NCI-H82 (cell line): ENCODE results near the gene CORIN.

Experiments
- DNase-seq: peaks from one replicate; lab custom pipeline; 2025; lab: John Stamatoyannopoulos, UW

The CORIN gene, protein sequence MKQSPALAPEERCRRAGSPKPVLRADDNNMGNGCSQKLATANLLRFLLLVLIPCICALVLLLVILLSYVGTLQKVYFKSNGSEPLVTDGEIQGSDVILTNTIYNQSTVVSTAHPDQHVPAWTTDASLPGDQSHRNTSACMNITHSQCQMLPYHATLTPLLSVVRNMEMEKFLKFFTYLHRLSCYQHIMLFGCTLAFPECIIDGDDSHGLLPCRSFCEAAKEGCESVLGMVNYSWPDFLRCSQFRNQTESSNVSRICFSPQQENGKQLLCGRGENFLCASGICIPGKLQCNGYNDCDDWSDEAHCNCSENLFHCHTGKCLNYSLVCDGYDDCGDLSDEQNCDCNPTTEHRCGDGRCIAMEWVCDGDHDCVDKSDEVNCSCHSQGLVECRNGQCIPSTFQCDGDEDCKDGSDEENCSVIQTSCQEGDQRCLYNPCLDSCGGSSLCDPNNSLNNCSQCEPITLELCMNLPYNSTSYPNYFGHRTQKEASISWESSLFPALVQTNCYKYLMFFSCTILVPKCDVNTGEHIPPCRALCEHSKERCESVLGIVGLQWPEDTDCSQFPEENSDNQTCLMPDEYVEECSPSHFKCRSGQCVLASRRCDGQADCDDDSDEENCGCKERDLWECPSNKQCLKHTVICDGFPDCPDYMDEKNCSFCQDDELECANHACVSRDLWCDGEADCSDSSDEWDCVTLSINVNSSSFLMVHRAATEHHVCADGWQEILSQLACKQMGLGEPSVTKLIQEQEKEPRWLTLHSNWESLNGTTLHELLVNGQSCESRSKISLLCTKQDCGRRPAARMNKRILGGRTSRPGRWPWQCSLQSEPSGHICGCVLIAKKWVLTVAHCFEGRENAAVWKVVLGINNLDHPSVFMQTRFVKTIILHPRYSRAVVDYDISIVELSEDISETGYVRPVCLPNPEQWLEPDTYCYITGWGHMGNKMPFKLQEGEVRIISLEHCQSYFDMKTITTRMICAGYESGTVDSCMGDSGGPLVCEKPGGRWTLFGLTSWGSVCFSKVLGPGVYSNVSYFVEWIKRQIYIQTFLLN

DNA sequence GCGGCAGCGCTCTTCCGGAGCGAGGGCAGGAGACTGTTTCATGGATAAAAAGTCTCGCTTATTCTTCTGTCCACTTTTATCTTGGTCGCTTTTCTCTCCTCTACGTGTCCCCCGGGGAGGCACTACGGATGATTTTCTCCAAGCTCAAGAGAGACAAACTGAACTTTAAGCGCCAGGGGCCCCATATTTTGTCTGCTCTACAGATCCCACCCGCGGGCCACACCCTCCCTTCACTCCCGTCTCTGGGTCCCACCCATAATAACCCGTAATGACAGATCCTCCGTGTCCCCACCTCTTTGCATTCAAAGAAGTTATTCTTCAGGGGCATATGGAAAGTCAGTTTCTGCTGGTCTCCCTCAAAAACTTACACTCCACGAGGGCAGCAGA, at the start of gene CORIN:
CORIN (minus strand) TSS at position 160 of the 387 bp plus-strand sequence; CDS start at position 42, 118 bp downstream.
- DNase-seq, result peak; percentile 18

DNA sequence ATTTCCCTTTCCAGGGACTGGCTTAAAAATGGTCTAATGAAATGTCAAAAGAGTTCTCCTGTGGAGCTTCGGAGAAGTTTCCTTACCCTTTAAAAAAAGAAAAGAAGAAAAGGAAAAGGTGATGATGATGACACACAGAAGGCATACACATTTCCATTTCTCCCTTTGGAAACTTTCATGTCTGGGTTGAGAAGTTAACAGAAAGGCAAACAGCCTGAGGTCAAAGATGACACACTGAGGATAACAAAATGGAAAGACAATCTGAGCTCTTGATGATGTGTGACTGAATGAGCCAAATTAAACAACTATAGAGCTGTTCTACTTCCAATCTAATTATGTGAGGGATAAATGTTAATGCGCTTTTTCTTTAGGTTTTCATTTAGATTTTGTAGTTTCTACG, 44.4 kb upstream of the CORIN start:
- no peak for DNase-seq

DNA sequence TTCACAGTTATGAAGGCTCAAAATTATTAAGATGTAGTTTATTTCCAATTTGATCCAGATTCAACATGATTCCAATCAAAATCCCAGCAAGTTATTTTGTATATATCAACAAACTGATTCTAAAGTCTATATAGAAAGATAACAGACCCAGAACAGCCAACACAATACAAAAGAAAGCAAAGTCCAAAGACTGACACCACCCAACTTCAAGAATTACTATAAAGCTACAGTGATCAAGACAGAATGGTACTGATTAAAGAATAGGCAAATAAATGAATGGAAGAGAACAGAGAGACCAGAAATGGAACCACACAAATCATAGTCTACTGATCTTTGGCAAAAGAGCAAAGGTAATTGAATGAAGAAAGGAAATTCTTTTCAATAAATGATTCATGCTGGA, 41.6 kb upstream of the CORIN start:
- DNase-seq, result no peak

DNA sequence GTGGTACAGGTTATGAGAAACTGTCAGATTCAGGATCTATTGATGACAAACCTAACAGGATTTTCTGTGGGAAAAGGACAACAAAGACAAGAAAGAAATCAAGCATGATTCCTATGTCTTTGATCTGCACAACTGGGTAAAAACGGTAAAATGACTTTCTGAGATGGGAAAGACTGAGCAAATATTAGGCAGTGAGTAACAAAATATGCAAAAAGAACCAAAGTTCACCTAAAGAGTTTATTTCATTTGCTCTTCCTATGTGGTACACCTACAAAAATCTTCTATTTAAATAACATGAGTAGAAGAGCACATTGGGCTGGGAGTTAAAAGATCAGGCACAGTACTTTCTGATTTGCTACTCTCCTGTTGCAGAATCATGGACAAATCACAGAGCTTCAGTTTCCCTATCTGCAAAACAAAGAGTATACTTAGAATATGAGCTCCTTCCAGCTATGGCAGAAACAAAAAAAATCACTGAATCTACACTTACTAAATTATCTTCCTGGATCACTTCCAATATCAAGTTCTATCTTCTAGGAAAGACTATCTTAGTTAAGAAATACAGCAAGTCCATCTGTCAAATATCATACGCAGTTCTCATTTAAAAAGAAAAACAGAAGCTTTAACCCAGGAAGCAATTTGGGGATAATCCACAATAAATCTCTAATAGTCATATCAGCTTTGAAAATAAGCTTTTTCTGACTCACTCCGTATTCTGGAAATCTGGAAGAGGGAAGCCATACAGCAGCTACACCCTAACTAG, 39.1 kb upstream of the CORIN start:
- no peak for DNase-seq

DNA sequence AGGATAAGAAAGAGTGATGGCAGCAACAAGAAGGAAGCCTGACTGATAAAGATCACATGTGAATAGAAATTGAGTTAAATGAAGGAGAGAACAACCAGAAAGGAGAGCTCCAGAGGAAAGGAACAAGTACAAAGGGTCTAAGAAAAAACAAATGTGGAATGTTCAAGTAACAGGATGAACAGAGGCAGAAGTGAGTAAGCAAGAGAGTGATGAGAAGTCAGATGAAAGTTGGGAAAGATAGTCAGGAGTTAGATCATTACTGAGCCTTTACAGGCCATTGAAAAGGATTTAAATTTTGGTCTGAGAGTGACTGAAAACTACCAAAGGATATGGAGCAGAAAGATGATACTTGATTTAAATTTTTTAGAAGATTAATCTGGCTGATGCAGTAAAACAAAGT, 38.4 kb upstream of the CORIN start:
- no peak for DNase-seq

DNA sequence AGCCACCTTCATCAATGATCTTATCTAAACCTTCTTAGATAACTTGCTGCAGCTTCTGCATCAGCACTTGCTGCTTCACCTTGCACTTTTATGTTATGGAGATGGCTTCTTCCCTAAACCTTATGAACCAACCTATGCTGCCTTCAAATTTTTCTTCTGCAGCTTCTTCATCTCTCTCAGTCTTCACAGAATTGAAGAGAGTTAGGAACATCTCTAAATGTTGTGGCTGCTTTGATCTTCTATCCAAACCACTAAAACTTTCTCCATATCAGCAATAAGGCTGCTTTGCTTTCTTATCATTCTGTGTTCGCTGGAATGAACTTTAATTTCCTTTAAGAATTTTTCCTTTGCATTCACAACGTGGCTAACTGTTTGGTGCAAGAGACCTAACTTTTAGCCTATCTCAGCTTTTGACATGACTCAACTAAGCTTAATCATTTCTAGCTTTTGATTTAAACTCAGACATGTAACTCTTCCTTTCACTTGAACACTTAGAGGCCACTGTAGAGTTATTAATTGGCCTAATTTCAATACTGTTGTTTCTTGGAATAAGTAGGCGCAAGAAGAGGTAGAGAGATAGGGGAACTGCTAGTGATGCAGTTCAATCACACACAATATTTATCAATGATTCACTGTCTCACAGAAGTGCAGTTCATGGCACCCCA, 36.1 kb upstream of the CORIN start:
- no peak for DNase-seq

DNA sequence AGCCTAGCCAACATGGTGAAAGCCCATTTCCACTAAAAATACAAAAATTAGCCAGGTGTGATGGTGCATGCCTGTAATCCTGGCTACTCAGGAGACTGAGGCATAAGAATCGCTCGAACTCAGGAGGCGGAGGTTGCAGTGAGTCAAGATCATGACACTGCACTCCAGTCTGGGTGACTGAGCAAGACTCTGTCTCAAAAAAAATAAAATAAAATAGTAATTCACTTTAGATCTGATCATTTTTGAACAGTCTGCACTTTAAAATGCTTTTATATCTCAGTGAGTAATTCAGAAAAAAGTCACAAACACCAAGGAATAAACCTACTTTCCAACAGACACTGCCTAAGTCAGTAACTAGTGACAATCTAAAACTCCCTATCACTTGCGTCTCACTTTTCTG, 25.6 kb upstream of the CORIN start:
- DNase-seq, result no peak

DNA sequence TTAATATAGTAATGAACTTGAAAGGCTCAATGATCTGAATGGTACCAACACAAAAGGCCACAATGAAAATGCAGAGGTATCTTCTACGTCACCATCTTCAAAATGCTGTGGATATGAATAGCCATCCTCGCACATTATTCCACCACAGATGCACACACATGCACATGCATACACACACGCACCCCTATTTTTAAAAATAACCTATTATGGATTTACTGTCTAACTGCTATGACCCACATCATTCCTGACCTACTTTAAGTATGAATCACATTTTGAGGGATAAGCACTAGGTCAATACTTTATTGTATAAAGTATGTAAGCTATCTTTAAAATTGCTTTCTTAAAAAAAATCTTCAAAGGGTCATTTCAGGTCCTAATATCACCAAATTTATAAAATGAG, 24.4 kb upstream of the CORIN start:
- no peak for DNase-seq

DNA sequence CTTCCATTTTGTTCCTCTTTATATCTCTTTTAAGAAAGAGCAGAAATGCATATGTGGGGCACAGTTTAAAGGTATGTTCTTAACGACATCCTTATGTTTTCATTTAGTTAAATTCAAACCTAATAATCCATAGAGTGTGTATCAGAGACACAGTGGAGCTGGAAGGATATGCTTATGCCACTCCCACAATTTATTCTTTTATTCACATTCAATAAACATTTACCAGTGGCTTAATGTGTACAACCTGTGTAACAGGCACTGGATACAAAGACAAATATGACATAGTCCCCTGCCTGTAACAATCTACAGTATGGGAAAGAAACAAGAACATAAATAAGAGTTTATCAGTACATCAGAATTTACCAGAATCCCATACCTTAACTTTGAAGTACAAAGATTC, 22.4 kb upstream of the CORIN start:
- DNase-seq, result no peak

DNA sequence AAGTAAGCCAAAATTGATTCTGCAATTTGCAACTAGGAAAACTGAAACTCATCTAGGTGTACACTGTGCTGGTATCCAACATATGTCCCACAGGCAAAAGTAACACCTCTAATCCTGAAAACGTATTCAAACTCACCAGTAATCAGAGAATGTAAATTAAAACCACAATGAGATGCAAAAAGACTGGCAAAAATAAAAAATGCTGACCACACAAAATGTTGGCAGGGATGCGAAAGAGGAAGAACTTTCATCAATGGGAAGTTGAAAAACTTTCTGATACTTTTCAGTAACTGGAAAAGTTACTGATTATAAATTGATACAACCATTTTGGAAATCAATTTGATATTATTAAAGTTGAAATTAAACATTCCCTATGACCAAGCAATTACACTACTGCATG, 20.1 kb upstream of the CORIN start:
- no peak for DNase-seq

DNA sequence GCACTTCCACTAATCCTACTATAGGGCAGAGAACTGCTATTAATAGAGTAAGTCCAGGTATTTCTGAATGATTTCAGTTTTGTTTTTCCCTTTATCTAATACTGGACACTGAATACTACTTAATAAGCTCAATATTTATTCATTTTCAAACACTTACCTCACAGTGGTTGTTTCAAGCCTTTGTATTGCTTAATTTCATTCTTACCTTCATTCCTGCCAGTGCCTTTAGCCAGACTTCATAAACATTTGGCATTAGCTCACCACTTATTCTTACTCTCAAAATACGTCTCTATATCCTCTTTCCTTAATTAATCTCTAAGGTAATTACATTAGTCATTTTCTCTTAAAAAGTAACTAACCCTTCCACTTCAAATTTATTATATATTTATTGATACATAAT, 18.8 kb upstream of the CORIN start:
- no peak for DNase-seq

DNA sequence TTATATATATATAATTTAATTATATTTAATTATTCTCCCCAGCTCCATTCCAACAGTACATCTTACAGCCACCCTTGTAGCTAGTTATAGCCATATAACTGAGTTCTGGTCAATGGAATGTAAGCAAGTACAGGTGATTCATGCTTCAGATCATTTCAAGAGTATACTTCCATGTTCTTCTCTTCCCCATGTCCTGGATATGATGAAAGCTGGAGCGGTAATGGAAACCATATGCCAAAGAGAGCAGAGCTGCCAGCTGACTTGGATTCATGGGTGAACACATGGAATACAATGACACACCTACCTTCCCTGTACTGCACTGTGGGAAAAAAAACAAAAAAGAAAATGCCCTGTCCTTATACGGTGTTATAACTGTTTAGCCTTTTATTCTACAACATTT, 17.5 kb upstream of the CORIN start:
- DNase-seq, result no peak

DNA sequence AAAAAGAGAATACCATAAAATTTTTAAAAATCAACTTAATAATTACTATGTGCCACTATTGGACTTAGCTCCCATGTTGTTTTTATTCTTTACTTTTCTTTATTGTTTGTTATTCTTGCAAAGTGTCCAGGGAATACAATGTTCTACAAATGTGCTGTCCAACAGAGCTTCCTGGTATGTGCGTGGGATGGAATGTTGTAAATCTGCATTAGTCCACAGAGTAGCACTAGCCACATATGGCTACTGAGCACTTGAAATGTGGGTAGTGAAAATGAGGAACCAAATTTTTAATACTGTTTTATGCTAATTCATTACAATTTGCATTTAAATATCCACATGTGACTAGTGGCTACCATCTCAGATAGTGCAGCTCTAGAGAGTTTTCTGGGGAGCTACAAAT, 14.3 kb upstream of the CORIN start:
- DNase-seq, result no peak

DNA sequence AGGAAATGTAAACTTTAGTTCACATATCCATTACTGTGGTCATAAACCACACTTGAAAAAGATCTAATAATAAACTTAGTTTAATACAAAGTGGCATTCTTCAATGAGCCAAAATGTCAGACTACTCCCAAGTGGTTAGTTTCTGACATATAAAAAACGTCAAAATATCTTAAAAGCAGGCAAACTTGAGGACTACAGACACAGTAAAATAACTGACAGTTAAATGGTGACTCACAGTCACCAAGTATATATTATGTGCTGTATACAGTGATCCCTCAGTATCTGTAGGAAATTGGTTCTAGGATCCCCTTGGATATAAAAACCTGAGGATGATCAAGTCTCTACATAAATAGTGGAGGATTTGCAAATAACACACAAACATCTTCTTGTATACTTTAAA, 11.6 kb upstream of the CORIN start:
- DNase-seq, result no peak

DNA sequence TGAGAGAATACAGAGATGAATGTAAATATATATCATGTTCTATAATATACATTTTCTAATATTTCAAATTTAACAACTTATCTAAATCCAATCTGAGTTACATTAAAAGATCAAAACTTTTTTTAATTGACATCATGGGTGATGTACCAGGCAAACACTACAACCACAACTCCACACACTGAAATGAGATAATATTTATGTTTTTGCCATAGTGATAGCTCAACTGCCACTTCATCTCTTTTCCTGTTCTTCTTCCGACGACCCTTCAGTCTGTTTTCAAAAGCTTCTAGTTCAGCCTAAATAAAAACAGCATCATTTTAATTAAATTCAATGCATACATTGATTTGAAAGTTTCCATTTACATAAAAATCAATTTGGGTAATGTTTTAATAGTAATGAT, 10.2 kb upstream of the CORIN start:
- no peak for DNase-seq

DNA sequence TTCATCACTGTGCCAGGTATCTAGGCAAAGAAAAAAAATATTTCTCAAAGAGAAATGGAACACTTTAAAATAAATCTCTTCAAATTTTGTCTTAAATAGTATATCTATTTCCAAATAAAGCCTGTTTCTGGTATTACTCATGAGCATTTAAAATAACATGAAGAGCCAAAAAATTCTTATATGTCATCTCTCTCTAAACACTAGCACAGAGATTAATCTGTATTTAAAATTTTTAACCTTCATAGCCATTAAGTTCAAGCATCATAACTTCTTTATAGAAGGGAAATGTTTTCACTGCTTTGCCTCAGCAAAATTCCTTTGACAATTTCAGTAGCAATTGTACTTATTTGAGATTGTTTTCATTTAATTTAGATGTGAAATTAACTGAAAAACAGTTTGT, 5.1 kb upstream of the CORIN start:
- DNase-seq, result no peak

DNA sequence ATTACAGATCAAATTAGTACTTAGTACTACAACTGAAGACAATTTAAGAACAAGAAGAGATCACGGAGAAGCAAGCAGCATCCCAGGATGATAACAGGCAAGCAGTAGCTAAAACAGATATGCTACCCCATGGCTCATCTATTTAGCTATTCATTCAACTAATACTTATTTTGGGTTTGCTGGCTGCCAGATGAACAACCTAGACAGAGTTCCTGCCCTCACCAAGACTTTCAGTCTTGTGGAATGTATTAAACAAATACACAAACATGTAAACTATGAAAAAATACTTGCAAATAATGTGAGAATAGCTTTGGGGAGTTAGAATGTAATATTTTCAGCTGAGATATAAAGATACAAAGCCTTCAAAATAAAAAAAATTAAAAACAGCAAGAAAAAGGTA, 2.4 kb upstream of the CORIN start:
- DNase-seq, result no peak

DNA sequence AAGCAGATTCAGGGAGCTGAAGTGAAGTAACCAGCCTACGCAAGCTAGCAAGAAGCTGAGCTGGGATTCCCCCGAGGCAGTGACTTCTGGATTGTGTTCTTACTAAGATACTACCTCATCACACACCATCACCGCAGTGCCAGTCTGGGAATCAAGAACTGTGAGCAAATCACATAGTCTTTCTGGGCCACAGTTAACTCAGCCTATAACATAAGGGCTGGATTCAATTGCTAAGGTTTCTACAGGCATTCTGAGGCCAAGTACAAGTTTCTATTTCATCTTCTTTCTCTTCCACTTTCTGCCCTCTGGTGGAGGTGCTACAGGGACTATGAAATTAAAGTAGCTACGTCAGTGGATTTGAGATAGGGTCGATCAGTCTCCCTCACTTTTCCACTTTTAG, 1.4 kb upstream of the CORIN start:
- DNase-seq, result peak; percentile 53

DNA sequence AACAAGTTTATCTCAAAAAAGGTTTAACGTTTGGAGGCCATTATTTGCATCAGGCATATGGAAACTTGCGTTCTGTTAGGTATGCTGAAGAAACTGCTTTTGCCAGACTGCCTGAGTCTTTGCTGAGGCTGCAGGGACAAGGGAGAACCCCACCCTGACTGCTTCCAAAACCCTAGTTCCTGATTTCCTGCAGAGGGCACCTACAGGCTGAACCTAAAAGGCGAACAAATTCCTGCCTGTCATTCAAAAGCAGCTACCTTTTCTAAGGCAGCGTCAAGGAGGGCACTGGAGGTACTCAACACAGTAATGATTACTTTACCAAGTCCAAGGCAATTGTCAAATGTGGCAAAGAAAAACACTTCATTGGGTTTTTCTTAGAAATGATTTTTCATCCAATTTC, 578 bp upstream of the CORIN start:
- peak; percentile 22 for DNase-seq

DNA sequence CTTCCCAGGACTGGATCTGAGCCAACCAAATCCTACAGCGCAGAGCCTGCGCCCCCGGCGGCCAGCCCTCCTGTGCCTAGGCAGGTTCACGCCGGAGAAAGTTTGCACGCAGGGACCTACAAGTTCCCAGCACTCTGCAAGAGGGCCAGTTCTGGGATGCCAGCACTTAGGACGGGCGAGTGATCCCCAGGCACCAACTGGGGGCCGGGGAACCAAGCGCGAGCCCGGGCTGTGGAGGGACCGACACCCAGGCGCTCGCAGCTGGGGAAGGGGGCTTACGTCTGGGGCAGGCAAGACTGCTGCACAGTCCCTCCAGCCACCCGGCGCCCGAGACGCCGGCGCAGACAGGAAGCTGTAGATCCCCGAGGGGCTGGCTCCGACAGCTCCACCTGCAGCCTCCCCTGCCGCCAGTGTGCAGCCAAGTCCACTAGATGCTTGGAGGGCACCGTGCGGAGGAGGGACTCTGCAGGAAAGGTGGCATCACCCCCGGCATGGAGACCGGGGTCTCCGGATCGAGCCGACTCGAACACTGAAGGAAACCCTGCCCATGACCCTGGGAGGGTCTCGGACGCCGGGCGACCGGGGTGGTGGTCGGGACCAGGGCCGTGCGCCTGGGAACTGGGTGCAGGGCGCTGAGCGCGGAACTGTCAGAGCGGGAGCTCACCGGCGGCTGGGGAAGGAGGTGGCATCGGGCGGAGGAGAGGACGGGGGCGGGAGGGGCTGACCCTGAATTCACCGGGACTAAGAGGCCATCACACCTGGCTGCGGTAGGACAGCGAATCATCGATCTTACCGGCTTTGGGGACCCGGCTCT, 566 bp downstream of the CORIN start:
- peak; percentile 77 for DNase-seq

DNA sequence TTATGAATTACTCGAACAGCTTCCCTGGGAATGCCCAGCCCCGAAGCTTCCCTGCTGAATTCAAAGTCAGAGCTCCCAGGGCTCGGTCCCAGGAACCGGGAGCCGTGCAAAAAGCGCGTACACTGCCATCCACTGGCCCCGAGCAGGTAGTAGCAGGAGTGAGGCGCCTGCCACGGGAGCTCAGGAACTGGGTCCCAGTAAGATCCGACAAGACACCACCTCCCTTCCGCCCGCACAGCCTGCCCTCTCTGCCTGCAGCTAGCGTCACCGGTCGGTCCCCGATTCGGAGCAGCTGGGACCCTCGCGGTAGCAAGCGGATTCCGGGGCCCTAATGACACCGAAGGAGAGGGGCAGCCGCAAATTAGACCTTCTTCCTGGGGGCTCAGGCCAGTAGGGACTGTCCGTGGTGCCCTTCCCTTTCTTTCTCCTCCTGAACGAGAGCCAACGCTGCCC, 1.2 kb downstream of the CORIN start:
- peak; percentile 93 for DNase-seq
